Islet precursor cell (in vitro differentiated cells): ENCODE data around the gene PSRC1.

ENCODE experiments used
- DNase-seq: peaks from one replicate; pipeline ENCODE4 v3.0.0-alpha.2; 2018

PSRC1 gene

GRCh38 chr1:109243221-109243620, 39.7 kb downstream of the PSRC1 start:
- DNase-seq, result peak; percentile 47

GRCh38 chr1:109242387-109242786, 40.6 kb downstream of the PSRC1 start:
- DNase-seq, result peak; percentile 54

- DNase-seq, result peak; percentile 62
Measured at GRCh38 chr1:109241841-109242345, 41.1 kb downstream of the PSRC1 start.

GRCh38 chr1:109241344-109241743, 41.6 kb downstream of the PSRC1 start:
- DNase-seq, result no peak

GRCh38 chr1:109240158-109241152, 42.5 kb downstream of the PSRC1 start:
- peak; percentile 57 for DNase-seq

- DNase-seq, result peak; percentile 92
Measured at GRCh38 chr1:109239409-109240068, 43.4 kb downstream of the PSRC1 start.

- no peak for DNase-seq
Measured at GRCh38 chr1:109239047-109239408, 43.9 kb downstream of the PSRC1 start.

- no peak for DNase-seq
Measured at GRCh38 chr1:109238382-109238781, 44.6 kb downstream of the PSRC1 start.

- DNase-seq, result no peak
Measured at GRCh38 chr1:109237512-109237911, 45.4 kb downstream of the PSRC1 start.

- no peak for DNase-seq
Measured at GRCh38 chr1:109235137-109235536, 47.8 kb downstream of the PSRC1 start.

- DNase-seq, result no peak
Measured at GRCh38 chr1:109231066-109231465, 51.9 kb downstream of the PSRC1 start.
